GM12878 (cell line): Measurements from ENCODE around the gene ZNF534.
"Not testable (repeated sequence)": the region's sequence is repeated elsewhere in the genome, so short reads cannot be mapped to it uniquely, and the experiment has no call there.

ENCODE experiments used
- FOS ChIP-seq: IDR thresholded peaks from 3 replicates; pipeline ENCODE4 v1.6.1; 2011; ENCODE audit warnings: borderline replicate concordance; ENCODE audit not compliant: insufficient read length; ENCODE audit errors: extremely low read depth
- HDAC2 ChIP-seq: fragments of 200-600 bp; sonication (generic); IDR thresholded peaks from 2 replicates; pipeline ENCODE4 v1.6.1; 2017
- ZBTB11 ChIP-seq: fragments of 450-650 bp; formaldehyde crosslinking; IDR thresholded peaks from 2 replicates; pipeline ENCODE4 v1.5.0; 2022; ENCODE audit warnings: mild to moderate bottlenecking, missing genetic modification characterization
- TF ChIP-seq, protein P1 (sequence below): fragments of 450-650 bp; IDR thresholded peaks from 2 replicates; pipeline ENCODE4 v1.6.1; 2017; ENCODE audit warnings: mild to moderate bottlenecking

- TF ChIP-seq HDAC2; ZBTB11 (CRISPR knock-in tag); FOS: not testable (repeated sequence)
- TF ChIP-seq, protein P1, sequence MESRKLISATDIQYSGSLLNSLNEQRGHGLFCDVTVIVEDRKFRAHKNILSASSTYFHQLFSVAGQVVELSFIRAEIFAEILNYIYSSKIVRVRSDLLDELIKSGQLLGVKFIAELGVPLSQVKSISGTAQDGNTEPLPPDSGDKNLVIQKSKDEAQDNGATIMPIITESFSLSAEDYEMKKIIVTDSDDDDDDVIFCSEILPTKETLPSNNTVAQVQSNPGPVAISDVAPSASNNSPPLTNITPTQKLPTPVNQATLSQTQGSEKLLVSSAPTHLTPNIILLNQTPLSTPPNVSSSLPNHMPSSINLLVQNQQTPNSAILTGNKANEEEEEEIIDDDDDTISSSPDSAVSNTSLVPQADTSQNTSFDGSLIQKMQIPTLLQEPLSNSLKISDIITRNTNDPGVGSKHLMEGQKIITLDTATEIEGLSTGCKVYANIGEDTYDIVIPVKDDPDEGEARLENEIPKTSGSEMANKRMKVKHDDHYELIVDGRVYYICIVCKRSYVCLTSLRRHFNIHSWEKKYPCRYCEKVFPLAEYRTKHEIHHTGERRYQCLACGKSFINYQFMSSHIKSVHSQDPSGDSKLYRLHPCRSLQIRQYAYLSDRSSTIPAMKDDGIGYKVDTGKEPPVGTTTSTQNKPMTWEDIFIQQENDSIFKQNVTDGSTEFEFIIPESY, result not testable (repeated sequence)
Observed at GRCh38 chr19:52484111-52484743, 55.3 kb downstream of the ZNF534 start.
